MM.1S (cell line): ENCODE results near the gene RMND5A.

Source experiments
- DNase-seq: peaks from one replicate; pipeline ENCODE4 v3.0.0-alpha.2; 2015
- H2AFZ ChIP-seq: fragments of 300-600 bp; sonication (generic); 2 replicates; pipeline ENCODE4 v1.6.0; 2016; ENCODE audit warnings: antibody characterized with exemption, low read length
- H3F3A ChIP-seq: fragments of 300-600 bp; sonication (generic); 2 replicates; pipeline ENCODE4 v1.6.1; 2016; ENCODE audit warnings: mild to moderate bottlenecking, antibody characterized with exemption, low read length, moderate library complexity, mixed read lengths; ENCODE audit not compliant: insufficient read depth
- H3K27ac ChIP-seq: fragments of 300-600 bp; sonication (generic); 2 replicates; pipeline ENCODE4 v1.5.1; 2016; ENCODE audit warnings: mild to moderate bottlenecking, low read length
- H3K27me3 ChIP-seq: fragments of 300-600 bp; sonication (generic); replicated peaks from 2 replicates; pipeline ENCODE4 v1.6.0; 2016; ENCODE audit warnings: low read length; ENCODE audit not compliant: insufficient read depth
- H3K36me3 ChIP-seq: fragments of 300-600 bp; sonication (generic); replicated peaks from 2 replicates; pipeline ENCODE4 v1.6.1; 2016; ENCODE audit warnings: mild to moderate bottlenecking, low read length, mixed read lengths; ENCODE audit not compliant: insufficient read depth
- H3K4me1 ChIP-seq: fragments of 300-600 bp; sonication (generic); 2 replicates; pipeline ENCODE4 v1.6.1; 2016; ENCODE audit warnings: low read length, mixed read lengths
- H3K4me2 ChIP-seq: fragments of 300-600 bp; sonication (generic); 2 replicates; pipeline ENCODE4 v1.6.0; 2016; ENCODE audit warnings: low read depth, low read length
- H3K4me3 ChIP-seq: fragments of 300-600 bp; sonication (generic); 2 replicates; pipeline ENCODE4 v1.5.1; 2016; ENCODE audit warnings: low read length, mixed read lengths
- H3K79me2 ChIP-seq: fragments of 300-600 bp; sonication (generic); 2 replicates; pipeline ENCODE4 v1.6.1; 2016; ENCODE audit warnings: mixed run types, low read length, mixed read lengths
- H3K9ac ChIP-seq: fragments of 300-600 bp; sonication (generic); 2 replicates; pipeline ENCODE4 v1.6.1; 2016; ENCODE audit warnings: low read length, mixed read lengths
- H3K9me2 ChIP-seq: fragments of 300-600 bp; sonication (generic); replicated peaks from 2 replicates; pipeline ENCODE4 v1.6.1; 2016; ENCODE audit warnings: mild to moderate bottlenecking, low read length, mixed read lengths; ENCODE audit not compliant: insufficient read depth
- H3K9me3 ChIP-seq: fragments of 300-600 bp; sonication (generic); replicated peaks from 2 replicates; pipeline ENCODE4 v1.6.1; 2016; ENCODE audit warnings: mild to moderate bottlenecking, low read length, mixed read lengths; ENCODE audit not compliant: insufficient read depth
- H4K20me1 ChIP-seq: fragments of 300-600 bp; sonication (generic); 2 replicates; pipeline ENCODE4 v1.6.1; 2016; ENCODE audit warnings: mild to moderate bottlenecking, low read length, moderate library complexity, mixed read lengths; ENCODE audit not compliant: insufficient read depth
- CTCF ChIP-seq: fragments of 300-600 bp; sonication (generic); IDR thresholded peaks from 2 replicates; pipeline ENCODE4 v1.5.1; 2016; ENCODE audit warnings: antibody characterized with exemption, low read length, mixed read lengths
- EZH2 ChIP-seq: fragments of 300-600 bp; sonication (generic); optimal IDR thresholded peaks from 2 replicates; pipeline ENCODE3; 2017; ENCODE audit warnings: low read depth, mild to moderate bottlenecking, antibody characterized with exemption, low read length, mixed read lengths
- EZH2phosphoT487 ChIP-seq: fragments of 300-600 bp; sonication (generic); IDR thresholded peaks from 2 replicates; pipeline ENCODE4 v1.6.1; 2018; ENCODE audit warnings: antibody characterized with exemption, low read length

Gene RMND5A

GRCh38 chr2:86744152-86744551 is 24.1 kb downstream of the RMND5A start:
- Histone ChIP-seq H3K79me2 (peaks cover 48% of the 10 kb centered on the region), H4K20me1 (no peaks in the 10 kb centered on the region), H3K9me2 (no peaks in the 10 kb centered on the region), H3K36me3 (peaks cover 5% of the 10 kb centered on the region; the same call in 1 of the 2 replicates), H3K4me3 (no peak overlapping the region), H3K4me2 (no peak overlapping the region), H3K27ac (no peak overlapping the region), H3K9me3 (no peaks in the 10 kb centered on the region), H3K4me1 (0 out of 2 replicates have a peak, but pooled peaks cover 6% of the 10 kb centered on the region), H3F3A (no peaks in the 10 kb centered on the region), H3K9ac (no peak overlapping the region), H2AFZ (no peak overlapping the region), H3K27me3 (no peaks in the 10 kb centered on the region)
- no peak for DNase-seq
- TF ChIP-seq CTCF, result no peak

- no peaks in the 10 kb centered on the region for H3K9me2 ChIP-seq
- H3K9me3 ChIP-seq, result no peaks in the 10 kb centered on the region
- H3K9ac ChIP-seq, result no peak overlapping the region
- H3K4me1 ChIP-seq, result 0 out of 2 replicates have a peak, but pooled peaks cover 10% of the 10 kb centered on the region
- no peaks in the 10 kb centered on the region for H3F3A ChIP-seq
- no peak overlapping the region for H2AFZ ChIP-seq
- H3K27me3 ChIP-seq, result no peaks in the 10 kb centered on the region
- no peak overlapping the region for H3K27ac ChIP-seq
- H3K36me3 ChIP-seq, result peaks cover 14% of the 10 kb centered on the region; the same call in 1 of the 2 replicates
- no peak overlapping the region for H3K4me2 ChIP-seq
- H3K4me3 ChIP-seq, result no peak overlapping the region
- H3K79me2 ChIP-seq, result peaks cover 74% of the 10 kb centered on the region
- H4K20me1 ChIP-seq, result no peaks in the 10 kb centered on the region
- no peak for TF ChIP-seq EZH2phosphoT487
- no peak for TF ChIP-seq EZH2
- no peak for TF ChIP-seq CTCF
- DNase-seq, result no peak
Measured at GRCh38 chr2:86746939-86747338, 26.8 kb downstream of the RMND5A start.

- Histone ChIP-seq H3K4me1 (0 out of 2 replicates have a peak, but pooled peaks cover 10% of the 10 kb centered on the region), H3K4me3 (no peak overlapping the region), H3K9me3 (no peaks in the 10 kb centered on the region), H3K79me2 (peaks cover 81% of the 10 kb centered on the region), H3K9ac (no peak overlapping the region), H3K27ac (no peak overlapping the region), H4K20me1 (no peaks in the 10 kb centered on the region), H3K4me2 (no peak overlapping the region), H3K36me3 (peaks cover 21% of the 10 kb centered on the region; the same call in 1 of the 2 replicates), H3F3A (no peaks in the 10 kb centered on the region), H3K27me3 (no peaks in the 10 kb centered on the region), H2AFZ (no peak overlapping the region), H3K9me2 (no peaks in the 10 kb centered on the region)
- peak; percentile 13 for DNase-seq
- TF ChIP-seq CTCF (no peak), EZH2phosphoT487 (no peak), EZH2 (no peak)
Measured at GRCh38 chr2:86747711-86748639, 27.9 kb downstream of the RMND5A start.
